Spleen (tissue), 7 donors: Measurements from ENCODE around the gene LGALS9.

Source experiments
- CTCF ChIP-seq, 11 experiments: fragments of 200-600 bp in 7 of 11; fragments of 450-650 bp in 4 of 11; sonication (generic) in 4 of 11; IDR thresholded peaks in 8 of 11; conservative IDR thresholded peaks in 3 of 11; 1 replicate in 7 of 11; 2 replicates in 4 of 11; pipeline versions ENCODE4 v1.4.0 to v1.8.0; 2016 to 2021; ENCODE audit warnings: antibody characterized with exemption in 11 of 11, inconsistent platforms in 4 of 11, mild to moderate bottlenecking in 1 of 11
- POLR2A ChIP-seq, 3 donors: fragments of 450-650 bp; IDR thresholded peaks; one replicate each; pipeline ENCODE4 v1.5.1; 2017; ENCODE audit warnings: antibody characterized with exemption in 3 of 3, mild to moderate bottlenecking in 1 of 3
- donor health status: DM: no; HTN: no; CAD: no; lungs with moderate emphysema.
- donor health status: DM: no; HTN: no; CAD: no.
- donor health status: DM: no; HTN: no; CAD: no.

DNA sequence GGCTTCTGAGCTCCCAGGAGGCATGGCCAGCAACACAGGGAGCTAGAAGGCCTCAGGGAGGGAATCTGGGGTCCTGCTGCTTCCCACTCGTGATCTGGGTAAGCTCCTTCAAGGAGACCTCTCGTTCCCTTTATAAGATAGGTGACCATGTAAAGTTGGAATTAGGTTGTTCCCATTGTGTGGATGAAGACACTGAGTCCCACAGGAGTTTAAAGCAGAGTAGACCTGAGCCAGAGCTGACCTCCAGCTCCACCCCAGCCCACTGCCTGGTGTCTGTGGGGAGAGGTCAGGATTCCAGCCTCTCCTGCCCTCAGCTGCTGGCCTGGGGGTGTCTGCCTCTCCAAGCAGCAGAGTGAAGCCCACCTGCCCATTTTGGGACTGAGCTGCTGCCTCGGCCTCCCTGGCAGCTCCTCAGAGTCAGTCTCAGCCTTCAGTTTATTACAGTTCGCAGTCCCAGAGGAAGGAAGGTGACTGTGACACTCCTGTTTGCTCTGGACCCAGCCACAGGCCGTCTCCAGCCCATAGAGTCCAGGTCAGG, 33.1 kb upstream of the LGALS9 start:
- TF ChIP-seq POLR2A (IDR thresholded peaks at IDR 0.05) (no peak), CTCF (IDR thresholded peaks at IDR 0.05 in 8 of 11, conservative IDR thresholded peaks at IDR 0.05 in 3 of 11) (no peak)
